NCI-H510A (cell line): ENCODE results near the gene ZNF606.
A peak's percentile ranks its signal among the peaks of the same experiment; 100 is the strongest.
"Not testable (repeated sequence)": the region's sequence is repeated elsewhere in the genome, so short reads cannot be mapped to it uniquely, and the experiment has no call there.

Experiments
- DNase-seq: peaks from one replicate; lab custom pipeline; 2025; lab: John Stamatoyannopoulos, UW

Gene ZNF606

DNA sequence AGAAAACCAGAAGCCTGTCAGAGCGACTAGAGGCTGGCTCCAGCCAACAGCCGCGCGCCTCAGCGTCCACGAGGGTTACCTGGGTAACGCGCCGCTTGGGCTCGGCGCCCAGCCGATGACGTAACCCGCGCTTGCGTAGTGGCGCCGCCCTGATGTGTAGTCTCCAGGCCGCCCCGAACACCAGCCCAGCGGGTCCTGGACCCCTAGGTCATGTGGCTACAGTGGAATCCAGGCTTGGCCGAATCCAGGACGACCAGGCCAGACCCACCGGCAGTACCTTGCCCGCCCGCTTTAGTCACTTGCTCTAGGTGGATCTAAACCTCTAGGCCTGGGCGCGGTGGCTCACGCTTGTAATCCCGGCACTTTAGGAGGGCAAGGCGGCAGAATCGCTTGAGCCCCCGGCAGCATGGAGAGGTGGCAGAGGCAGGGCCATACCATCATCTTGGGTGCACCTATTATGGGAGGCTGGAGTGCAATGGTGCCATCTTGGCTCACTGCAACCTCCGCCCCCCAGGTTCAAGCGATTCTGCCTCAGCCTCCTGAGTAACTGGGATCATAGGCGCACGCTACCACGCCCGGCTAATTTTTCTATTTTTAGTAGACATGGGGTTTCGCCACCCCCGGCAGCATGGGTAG lies 7.2 kb upstream of the ZNF606 start:
- DNase-seq = peak; percentile 88

DNA sequence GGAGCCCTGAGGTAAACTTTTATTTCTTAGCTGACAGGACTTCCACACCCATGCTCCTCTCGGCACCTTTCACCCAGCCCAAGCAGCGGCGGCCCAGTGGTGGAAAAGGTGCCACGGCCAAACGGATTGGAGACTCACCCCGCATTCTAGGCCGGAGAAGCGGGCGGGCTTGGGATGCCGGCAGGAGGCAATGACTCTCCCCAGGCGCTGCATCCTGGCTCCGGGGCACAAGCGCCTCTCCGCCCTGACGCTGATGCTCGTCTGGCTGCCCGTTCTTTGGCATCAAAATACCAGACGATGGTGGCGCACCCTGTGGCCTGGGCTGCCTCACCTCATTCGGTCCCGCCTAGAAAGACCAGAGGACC lies 6.7 kb upstream of the ZNF606 start:
- no peak for DNase-seq

GRCh38 chr19:58008877-58009276 lies 6.3 kb upstream of the ZNF606 start:
- not testable (repeated sequence) for DNase-seq

- no peak for DNase-seq
These were observed 4.7 kb upstream of the ZNF606 start for GRCh38 chr19:58007285-58007684.

GRCh38 chr19:58003174-58003828 lies 681 bp upstream of the ZNF606 start:
- no peak for DNase-seq

DNA sequence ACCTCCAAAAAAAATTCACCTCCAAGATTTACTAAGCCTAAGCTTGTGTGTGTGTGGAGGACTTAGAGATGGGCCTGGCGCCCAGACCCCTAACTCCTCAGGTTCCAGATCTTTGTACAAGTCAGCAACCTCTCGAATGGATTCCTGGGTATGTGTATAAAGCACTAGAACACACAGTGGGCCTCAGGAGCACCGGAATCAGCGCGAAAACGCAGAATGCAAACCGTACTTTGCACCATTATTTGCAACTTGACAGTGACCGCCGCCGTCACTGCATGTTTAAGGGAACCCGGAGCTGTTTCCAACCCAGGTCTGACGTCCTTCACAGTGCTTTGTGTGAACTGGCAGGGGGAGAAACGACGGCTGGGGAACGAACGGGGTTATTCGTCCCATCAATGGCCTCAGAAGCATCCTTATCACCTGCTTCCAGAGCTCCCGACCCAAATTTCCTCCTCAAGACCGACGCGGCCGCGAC lies 688 bp downstream of the ZNF606 start:
- DNase-seq = no peak

DNA sequence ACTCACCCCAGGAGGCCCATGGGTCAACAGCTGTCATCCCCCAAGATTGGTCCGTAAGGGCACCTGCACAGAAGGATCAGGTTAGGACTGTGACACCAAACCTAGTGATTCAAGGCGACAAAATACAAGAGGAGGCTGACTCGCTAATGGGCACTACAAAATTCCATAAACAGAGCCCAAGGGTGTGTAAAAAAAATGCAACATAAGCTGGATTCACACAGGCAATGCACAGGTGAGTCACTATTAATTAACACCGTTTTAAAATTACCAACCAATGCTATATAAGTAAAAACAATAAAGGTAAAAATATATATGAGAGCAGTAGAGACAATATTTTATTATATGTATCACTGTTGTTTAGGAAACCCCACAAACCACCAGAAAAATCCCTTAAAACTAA lies 1.9 kb downstream of the ZNF606 start:
- no peak for DNase-seq

- no peak for DNase-seq
These were observed 9.8 kb downstream of the ZNF606 start for GRCh38 chr19:57992841-57993240.

DNA sequence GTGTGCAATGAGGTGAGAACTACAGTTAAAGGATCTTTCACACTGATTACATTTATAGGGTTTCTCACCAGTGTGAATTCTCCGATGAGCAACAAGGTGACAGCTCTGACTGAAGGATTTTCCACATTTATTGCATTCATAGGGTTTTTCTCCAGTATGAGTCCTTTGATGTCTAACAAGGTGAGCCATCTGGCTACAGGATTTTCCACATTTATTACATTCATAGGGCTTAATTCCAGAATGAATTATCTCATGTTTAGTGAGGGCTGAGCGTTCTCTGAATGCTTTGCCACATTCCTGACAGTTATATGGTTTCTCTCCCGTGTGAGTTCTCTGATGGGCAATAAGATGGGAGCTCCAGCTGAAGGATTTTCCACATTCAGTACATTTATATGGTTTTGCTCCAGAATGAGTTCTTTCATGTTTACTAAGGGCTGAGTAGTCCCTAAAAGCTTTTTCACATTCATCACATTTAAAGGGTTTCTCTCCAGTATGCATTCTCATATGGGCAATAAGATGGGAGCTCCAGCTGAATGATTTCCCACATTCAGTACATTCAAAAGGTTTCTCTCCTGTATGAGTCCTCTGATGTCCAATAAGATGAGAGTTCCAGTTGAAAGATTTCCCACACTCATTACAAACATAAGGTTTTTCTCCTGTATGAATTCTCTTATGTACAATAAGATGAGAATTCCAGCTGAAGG lies 23.9 kb downstream of the ZNF606 start:
- no peak for DNase-seq

- DNase-seq = no peak
These were observed 28.2 kb downstream of the ZNF606 start, which contains the start of gene C19orf18 for GRCh38 chr19:57974434-57974833. Gene C19orf18, minus strand, starts transcription at chr19:57974534. Its CDS starts 102 bp downstream, at chr19:57974432.

DNA sequence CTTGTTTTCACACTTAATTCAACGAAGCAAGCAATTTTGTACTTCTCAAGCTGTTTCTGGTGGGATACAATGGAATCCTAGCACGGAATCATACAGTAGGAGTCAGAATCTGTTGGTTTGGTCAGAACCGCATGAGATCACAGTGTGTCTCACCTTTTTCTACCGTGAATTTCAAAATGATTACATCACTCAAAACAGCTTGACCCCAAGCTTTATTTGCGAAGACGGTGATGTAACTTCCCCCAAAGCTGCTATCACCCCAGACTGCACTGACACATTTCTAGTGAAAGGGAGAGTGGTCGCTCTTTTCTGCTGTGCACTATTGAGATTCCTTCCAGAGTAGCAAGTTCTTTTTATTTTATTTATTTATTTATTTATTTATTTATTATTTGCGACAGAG lies 37.9 kb downstream of the ZNF606 start:
- DNase-seq = no peak

- no peak for DNase-seq
These were observed 40.8 kb downstream of the ZNF606 start for GRCh38 chr19:57961785-57962184.

GRCh38 chr19:57954996-57955395 lies 47.6 kb downstream of the ZNF606 start:
- no peak for DNase-seq

- DNase-seq = no peak
These were observed 52.9 kb downstream of the ZNF606 start for GRCh38 chr19:57949702-57950101.

DNA sequence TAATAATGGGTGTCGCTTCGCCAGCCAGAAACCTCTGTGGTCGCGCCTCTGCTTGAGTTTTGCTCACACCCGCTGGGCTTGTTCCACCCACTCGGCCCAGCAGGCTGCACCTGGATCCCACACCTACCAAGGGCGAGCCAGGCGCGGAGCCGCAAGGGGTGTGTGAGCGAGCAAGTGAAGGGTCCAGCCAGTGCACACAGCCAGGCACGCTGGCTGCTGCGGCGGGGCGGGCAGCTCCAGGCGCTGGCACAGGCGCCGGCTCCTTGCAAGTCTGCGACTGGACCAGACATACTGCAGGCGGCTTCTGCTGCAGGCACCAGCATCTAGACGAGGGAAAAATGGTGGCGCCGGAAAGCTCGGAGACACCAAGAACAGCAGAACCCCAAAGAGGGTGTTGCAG lies 53.3 kb downstream of the ZNF606 start:
- no peak for DNase-seq

GRCh38 chr19:57947419-57948134 lies 55.0 kb downstream of the ZNF606 start, which contains the start of gene ZNF256:
Gene ZNF256, minus strand, starts transcription at chr19:57947706. Its CDS starts 232 bp downstream, at chr19:57947474.
- peak; percentile 96 for DNase-seq

DNA sequence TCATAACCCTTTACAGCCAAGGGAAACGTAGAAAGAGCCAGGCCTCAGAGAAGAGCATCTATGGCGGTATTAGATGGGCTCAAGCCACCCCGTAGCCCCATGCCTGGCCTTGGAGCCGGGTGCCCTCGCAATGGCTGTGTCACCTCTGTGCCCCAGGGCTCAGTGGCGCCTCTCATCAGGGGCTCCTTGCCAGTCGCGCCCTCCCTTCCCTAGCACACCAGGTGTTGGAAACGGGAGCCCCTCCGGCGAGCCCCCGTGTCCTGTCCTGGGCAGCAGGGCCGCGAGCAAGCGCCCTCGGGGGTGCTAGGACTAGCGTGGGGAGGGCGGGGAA lies 55.6 kb downstream of the ZNF606 start:
- no peak for DNase-seq

DNA sequence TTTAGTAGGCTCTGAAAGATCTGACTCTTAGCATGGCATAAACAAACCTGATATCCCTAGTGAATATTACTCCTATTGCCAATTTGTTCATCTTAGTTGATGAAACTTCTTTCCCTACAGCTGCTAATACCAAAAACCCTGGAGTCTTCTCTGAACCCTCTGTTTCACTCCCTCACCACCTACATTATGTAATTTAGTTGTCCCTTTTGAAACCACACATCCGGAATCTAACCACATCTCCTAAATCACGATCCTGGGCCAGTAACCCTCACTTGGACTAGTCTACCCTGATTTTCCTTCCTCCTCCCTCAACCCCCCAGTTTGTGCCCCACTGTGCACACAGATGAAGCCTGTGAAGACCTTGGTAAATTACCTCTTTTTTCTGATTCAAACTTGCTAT lies 56.3 kb downstream of the ZNF606 start:
- DNase-seq = no peak

- no peak for DNase-seq
These were observed 61.0 kb downstream of the ZNF606 start for GRCh38 chr19:57941593-57941992.

DNA sequence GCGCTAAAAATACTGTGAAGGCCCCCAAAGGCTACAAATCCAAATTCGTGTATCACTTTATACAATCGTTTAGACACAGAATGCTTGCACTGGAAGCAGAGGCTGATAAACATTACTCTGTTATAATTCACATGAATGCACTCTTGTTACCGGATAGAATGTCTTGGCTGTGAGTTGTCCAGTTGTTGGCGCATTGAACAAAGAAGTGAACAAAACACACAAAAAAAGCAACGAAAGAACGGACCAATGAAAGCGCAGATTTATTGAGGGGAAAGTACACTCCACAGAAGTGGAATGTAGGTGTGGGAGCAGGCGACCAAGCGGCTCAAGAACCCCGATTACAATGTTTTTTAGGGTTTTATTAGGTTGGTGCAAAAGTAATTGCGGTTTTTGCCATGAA lies 66.9 kb downstream of the ZNF606 start:
- no peak for DNase-seq

GRCh38 chr19:57934820-57935665 lies 67.6 kb downstream of the ZNF606 start, which contains the start of gene ZNF418:
Gene ZNF418, minus strand, starts transcription at chr19:57935402. Its CDS starts 1,580 bp downstream, at chr19:57933822.
- peak; percentile 47 for DNase-seq
